Activated gamma-delta T cell (primary cell): ENCODE data around the gene F12.
"Not testable (repeated sequence)": the region's sequence is repeated elsewhere in the genome, so short reads cannot be mapped to it uniquely, and the experiment has no call there.

Experiments used
- DNase-seq: peaks from one replicate; lab custom pipeline; 2025; lab: John Stamatoyannopoulos, UW

The F12 gene

GRCh38 chr5:177387405-177387804 is 22.0 kb downstream of the F12 start:
- no peak for DNase-seq

- DNase-seq: no peak
Observed at GRCh38 chr5:177386542-177386941, 22.8 kb downstream of the F12 start.

DNA sequence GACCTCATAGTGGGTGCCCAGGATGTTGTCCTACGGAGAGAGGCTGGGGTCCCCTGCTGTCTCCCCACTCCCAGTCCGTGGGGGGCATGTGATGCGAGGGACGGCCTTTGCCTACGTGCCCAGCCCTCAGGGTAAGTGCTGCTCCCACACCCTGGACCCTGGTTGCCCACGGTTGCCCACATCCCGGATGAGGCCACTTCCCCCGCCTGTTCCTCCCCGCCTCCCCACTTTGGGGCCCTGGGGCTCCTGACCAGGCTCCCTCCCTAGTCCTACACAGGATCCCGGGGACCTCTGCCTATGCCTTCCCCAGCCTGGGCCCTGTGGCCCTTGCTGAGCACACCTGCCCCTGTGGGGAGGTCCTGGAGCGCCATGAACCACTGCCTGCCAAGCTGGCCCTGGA is 23.6 kb downstream of the F12 start:
- no peak for DNase-seq

DNA sequence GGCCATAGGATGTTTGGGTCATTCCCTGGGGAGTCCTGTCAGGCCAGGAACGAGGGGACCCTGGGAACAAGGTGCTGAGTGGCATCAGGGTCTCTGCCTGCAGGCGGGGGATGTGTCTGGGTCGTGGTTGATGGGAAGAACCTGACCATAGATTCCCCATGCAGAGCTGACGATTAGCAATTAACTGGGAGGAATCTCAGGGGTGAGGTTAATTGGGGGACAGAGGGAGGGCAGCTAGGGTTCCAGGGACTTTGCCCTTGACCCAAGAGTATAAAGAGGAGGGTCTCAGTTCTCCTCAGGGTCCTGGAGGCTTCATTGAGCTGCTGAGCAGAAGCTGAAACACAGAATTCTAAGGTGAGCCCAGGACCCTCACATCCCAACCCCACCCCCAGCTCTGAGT is 25.2 kb downstream of the F12 start, which contains the start of gene SLC34A1:
TSS of gene SLC34A1 (plus strand) at position 301 of the 400 bp plus-strand sequence. CDS start 1,308 bp downstream, outside the sequence.
- no peak for DNase-seq

- DNase-seq: no peak
Observed at GRCh38 chr5:177383181-177383580, 26.2 kb downstream of the F12 start.

GRCh38 chr5:177382423-177383029 is 26.8 kb downstream of the F12 start:
- no peak for DNase-seq

DNA sequence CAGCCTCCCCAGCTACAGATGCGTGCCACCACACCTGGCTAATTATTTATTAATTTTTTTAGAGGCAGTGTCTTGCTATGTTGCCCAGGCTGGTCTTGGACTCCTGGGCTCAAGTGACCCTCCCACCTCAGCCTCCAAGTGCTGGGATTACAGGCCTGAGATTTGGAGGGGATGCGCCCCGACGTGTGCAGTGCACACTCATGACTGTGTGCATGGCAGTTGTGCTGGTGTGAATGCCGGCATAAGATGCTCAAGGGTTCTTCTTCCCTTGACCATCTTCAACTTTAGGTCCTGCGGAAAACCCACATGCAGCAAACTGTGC is 28.6 kb downstream of the F12 start:
- DNase-seq: no peak

GRCh38 chr5:177378884-177379883 is 30.2 kb downstream of the F12 start:
- DNase-seq: no peak

- DNase-seq: no peak
Observed at GRCh38 chr5:177377851-177378776, 31.2 kb downstream of the F12 start.

DNA sequence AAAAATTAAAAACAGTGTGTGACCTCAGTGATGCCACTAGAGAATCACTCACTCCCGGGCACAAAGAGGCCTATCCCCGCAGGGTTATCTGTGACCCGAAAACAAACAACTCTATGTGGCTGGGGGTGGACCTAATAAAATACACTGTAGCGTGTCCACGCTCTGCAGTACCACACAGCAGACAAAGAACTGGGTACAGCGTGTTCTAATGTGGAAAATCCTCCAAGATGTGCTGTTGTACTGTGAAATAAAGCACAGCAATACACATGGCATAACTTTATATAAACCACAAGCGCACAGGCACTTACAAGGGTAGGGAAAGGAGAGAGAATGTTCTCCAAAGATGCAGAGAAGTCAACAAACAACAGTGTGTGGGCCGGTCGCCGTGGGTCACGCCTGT is 33.3 kb downstream of the F12 start:
- no peak for DNase-seq

DNA sequence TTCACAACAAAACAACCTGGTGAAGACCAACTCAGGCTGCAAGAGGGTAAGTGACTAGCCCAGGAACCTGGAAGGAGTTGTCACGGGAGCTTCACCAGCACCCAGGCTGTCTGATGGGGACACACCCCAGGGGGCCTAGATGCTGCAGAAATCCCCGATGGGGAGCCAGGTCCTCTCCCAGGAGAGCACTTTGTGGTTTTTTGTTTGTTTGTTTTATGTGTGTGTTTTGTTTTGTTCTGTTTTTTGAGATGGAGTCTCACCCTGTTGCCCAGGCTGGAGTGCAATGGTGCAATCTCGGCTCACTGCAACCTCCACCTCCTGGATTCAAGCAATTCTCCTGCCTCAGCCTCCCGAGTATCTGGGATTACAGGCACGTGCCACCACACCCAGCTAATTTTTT is 33.8 kb downstream of the F12 start:
- not testable (repeated sequence) for DNase-seq

DNA sequence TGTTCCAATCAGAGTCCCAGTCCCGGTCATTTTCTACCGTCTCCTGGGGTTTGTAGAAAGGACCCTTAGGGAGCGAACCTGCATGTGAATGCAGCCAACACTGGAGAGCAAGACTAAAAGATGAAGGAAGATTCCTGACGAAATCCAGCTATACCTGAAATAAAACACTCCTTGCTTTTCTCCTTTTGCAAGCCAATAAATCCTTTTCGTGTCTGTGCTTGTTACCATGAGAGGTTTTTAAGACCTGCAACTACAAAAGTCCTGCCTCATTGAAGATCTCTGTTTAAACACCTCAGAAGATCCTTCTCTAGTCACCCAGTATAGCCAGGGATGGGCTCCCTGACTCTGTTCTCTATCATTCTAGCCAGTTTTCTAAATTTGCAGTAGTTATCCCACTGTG is 35.2 kb downstream of the F12 start:
- DNase-seq: no peak

- DNase-seq: no peak
Observed at GRCh38 chr5:177373806-177374205, 35.6 kb downstream of the F12 start.

DNA sequence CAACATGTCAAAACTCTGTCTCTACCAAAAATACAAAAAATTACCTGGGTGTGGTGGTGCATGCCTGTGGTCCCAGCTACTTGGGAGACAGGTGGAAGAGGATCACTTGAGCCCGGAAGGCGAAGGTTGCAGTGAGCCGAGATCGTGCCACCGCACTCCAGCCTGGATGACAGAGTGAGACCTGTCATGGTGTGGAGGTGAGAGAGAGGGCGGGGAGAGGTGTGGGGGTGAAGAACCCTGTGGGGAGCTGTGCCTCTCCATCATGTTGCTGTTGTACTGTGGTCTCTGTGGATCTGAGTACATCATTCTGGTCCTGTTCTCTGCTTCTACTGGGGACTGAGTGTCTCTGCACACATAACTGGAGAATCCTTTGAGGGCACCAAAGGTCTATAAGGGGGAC is 36.5 kb downstream of the F12 start:
- no peak for DNase-seq

DNA sequence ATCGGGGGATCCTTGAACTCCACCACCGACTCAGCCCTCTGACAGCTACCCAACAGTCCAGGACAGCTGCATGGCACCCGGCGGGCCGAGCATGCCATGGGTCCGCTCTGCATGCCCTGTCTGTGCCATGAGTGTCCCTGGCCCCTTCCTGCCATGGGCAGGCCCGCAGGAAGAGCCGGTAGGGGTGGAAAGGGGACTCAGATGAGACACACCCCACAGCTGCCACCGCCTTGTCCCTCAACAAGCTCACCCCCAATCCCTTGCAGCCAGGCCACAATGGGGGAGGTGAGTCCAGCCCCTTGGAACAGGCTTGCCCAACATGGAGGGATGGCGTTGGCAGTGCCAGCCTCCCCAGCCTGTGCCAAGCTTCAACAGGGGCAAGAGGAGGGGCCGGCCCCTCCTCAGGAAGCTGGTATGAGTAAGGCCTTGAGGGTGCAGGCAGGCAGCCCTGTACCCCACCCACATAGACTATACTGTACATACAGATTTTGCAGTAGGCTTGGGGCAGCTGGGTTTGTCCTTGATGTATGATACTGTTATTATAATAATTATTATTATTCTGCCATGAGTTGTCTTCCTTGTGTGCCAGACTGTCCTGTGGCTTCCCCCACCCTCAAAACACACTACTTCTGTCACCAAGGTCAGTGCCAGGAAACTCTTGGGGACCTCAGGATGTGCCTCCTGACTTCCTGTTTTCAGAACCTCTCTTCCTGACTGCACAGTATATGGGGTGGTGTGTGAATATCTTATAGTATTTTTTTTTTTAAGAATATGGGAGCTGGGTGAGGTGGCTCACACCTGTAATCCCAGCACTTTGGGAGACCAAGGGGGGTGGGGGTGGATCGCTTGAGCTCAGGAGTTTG is 37.1 kb downstream of the F12 start:
- no peak for DNase-seq

GRCh38 chr5:177371120-177372033 is 38.0 kb downstream of the F12 start:
- no peak for DNase-seq

DNA sequence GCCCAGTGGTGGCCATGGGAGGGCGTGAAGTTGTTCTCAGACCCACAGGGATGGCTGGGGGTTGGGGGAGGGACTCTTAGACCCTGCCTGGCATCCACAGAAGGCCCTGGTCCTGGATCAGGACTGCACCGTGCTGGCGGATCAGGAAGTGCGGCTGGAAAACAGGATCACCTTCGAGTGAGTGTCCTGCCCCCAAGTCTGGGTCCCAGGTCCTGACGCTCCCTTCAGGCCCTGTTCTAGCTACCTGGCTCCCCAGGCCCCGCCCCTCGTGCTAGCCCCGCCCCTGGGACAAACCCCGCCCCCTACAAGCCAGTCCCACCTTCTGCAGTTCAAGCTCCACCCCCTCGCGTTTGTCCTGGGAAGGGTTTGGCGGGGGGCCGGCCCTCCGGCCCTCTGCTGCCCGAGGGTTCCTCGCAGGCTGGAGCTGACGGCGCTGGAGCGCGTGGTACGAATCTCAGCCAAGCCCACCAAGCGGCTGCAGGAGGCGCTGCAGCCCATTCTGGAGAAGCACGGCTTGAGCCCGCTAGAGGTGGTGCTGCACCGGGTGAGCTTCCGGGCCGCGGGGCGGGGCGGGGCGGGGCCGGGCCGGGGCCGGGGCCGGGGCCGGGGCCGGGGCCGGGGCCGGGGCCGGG is 38.8 kb downstream of the F12 start:
- no peak for DNase-seq

DNA sequence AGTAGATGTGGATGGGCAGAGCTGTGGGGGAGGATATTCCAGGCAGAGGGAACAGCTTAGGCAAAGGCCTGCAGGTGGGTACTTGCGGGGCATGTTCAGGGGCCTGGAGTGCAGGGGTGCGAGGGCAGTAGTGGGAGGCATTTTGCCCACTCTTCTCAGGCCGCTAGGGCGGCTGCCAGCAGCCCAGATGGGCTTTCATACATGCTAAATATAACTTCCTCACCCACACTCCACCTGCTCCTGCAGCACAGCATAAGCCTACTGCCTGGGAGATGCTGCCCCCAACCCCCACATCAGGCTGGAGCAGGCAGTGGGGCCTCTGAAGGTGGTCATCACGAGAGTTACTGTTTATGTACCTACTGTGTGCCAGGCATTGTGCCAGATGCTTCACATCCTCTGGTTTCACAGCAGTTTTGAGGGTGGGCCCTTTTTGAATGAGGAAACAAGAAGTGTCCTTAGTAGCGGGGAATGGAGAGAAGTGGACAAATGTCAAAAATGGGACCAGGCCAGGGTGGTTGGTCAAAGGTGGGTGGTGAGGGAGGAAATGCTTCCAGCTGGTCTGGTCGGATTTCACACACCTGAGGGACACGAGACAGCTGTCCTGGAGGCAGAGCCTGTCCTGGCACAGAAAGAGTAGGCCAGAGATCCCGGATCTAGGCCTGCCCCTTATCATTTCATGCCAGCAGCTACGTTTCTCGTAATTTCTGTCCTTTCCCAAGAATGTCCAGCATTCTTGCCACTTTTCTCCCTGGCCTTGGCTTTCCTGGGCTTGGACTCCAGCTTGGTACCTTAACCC is 39.5 kb downstream of the F12 start:
- no peak for DNase-seq
